ENCODE measurements around the gene VWA8.

- TF ChIP-seq TAF1 (IDR thresholded peaks at IDR 0.05; ENCODE audit: borderline replicate concordance, insufficient read depth, low read length) (no peak), POLR2AphosphoS5 (IDR thresholded peaks at IDR 0.05; ENCODE audit: low read depth, low read length) (no peak)
These were observed 363.4 kb downstream of the VWA8 start for GRCh38 chr13:41597348-41598041.
